ENCODE results near the gene NOS1AP.

DNA sequence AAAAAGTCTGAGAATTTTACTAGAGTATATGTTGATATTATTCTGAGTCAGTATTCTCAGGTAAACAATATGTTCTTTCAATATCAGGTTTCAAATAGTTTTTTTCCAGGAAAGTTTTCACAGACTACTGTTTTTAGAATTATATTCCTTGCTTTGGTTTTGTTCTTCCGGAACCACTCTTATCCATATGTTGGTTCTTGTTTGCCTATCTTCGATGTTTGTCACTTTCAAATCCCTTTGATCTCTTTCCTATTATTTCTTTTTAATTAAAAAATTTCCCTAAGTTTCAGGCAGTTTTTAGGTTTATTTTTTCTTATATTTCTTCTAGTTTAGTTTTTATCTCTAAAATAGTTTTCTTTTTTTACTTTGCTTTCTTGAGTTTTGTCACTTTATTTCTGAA, 20.9 kb downstream of the NOS1AP start:
- TF ChIP-seq EZH2phosphoT487 (IDR thresholded peaks at IDR 0.05; ENCODE audit: unreplicated experiment) (no peak), ZNF114 (CRISPR knock-in tag; IDR thresholded peaks at IDR 0.05) (no peak)
- TF ChIP-seq, protein P1, sequence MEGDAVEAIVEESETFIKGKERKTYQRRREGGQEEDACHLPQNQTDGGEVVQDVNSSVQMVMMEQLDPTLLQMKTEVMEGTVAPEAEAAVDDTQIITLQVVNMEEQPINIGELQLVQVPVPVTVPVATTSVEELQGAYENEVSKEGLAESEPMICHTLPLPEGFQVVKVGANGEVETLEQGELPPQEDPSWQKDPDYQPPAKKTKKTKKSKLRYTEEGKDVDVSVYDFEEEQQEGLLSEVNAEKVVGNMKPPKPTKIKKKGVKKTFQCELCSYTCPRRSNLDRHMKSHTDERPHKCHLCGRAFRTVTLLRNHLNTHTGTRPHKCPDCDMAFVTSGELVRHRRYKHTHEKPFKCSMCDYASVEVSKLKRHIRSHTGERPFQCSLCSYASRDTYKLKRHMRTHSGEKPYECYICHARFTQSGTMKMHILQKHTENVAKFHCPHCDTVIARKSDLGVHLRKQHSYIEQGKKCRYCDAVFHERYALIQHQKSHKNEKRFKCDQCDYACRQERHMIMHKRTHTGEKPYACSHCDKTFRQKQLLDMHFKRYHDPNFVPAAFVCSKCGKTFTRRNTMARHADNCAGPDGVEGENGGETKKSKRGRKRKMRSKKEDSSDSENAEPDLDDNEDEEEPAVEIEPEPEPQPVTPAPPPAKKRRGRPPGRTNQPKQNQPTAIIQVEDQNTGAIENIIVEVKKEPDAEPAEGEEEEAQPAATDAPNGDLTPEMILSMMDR (conservative IDR thresholded peaks at IDR 0.05; ENCODE audit: low read depth in 2 of 2) = no peak
